ENCODE data around the gene ANKRD17.

ANKRD17 gene

GRCh38 chr4:73103799-73104503, 154.6 kb downstream of the ANKRD17 start:
- ATAC-seq: peak; percentile 81
- no peak for DNase-seq

- ATAC-seq (no peak), DNase-seq (no peak)
These were observed 159.5 kb downstream of the ANKRD17 start for GRCh38 chr4:73099143-73099542.

DNA sequence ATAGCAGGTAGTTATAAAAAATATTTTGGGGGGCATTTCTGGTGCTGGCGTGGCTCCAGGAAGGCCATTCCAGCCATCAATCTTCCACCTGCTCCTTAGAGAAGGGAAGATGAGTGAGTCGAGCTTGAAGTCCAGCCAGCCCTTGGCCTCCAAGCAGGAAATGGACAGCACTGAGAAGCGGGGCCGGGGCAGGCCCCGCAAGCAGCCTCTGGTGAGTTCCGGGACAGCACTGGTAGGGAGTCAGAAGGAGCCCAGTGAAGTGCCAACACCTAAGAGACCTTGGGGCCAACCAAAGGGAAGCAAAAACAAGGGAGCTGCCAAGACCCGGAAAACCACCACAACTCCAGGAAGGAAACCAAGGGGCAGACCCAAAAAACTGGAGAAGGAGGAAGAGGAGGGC, 159.9 kb downstream of the ANKRD17 start:
- no peak for DNase-seq
- ATAC-seq: no peak

DNA sequence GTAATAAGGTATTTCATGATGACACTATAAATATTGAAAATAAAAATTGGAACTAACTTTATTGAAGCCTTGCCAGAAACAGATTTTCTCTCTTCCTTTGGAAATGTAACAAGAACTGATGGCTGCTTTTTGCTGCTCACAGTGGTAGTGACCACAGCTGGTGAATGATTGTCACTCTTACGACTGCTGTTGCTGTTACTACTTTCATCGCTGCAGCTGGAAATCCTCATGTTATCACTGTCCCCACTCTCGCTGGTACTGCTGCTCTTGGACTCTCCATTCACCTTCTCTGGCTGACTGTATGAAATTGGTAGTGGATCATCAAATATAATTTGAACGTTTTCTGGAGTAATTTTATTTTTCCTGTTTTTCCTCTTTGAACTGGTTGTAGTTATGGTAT, 160.6 kb downstream of the ANKRD17 start:
- ATAC-seq: no peak

GRCh38 chr4:73092868-73093267, 165.7 kb downstream of the ANKRD17 start:
- ATAC-seq: no peak

More for the DNA sequence above, 160.6 kb downstream of the ANKRD17 start:
- no peak for DNase-seq

GRCh38 chr4:73090738-73091137, 167.9 kb downstream of the ANKRD17 start:
- ATAC-seq (no peak), DNase-seq (no peak)

More at GRCh38 chr4:73092868-73093267, 165.7 kb downstream of the ANKRD17 start:
- no peak for DNase-seq

GRCh38 chr4:73087871-73088270, 170.7 kb downstream of the ANKRD17 start:
- DNase-seq: no peak
- no peak for ATAC-seq

- ATAC-seq (no peak), DNase-seq (no peak)
These were observed 172.3 kb downstream of the ANKRD17 start for GRCh38 chr4:73086095-73086868.

DNA sequence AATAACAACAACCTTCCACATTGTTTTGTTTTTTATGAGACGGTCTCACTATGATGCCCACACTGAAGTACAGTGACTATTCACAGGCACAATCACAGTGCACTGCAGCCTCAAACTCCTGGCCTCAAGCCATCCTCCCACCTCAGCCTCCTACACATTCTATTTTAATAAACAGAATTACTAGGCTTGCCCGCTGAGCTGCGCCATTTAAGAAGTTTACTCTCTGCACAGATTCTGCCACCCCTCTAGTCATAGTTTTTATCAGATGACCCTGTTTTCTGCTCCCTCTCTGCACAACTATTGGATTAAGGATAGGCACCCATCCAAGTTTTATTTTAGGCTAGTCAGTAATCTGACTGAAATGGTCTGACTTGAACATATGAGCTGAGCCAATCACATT, 177.8 kb downstream of the ANKRD17 start:
- ATAC-seq (no peak), DNase-seq (no peak)

GRCh38 chr4:73075832-73076231, 182.8 kb downstream of the ANKRD17 start:
- no peak for DNase-seq
- ATAC-seq: no peak

- ATAC-seq: peak; percentile 8
- no peak for DNase-seq
These were observed 188.6 kb downstream of the ANKRD17 start for GRCh38 chr4:73070074-73070390.

GRCh38 chr4:73069338-73070073, 189.1 kb downstream of the ANKRD17 start, which contains the start of gene COX18:
COX18 (minus strand) TSS chr4:73069716; CDS start chr4:73069649, 67 bp downstream.
- ATAC-seq: peak; percentile 88
- peak; percentile 96 for DNase-seq

GRCh38 chr4:73068491-73069337, 189.9 kb downstream of the ANKRD17 start:
- ATAC-seq: peak; percentile 20
- DNase-seq: peak; percentile 26

GRCh38 chr4:73067971-73068394, 190.6 kb downstream of the ANKRD17 start:
- no peak for ATAC-seq
- peak; percentile 17 for DNase-seq

DNA sequence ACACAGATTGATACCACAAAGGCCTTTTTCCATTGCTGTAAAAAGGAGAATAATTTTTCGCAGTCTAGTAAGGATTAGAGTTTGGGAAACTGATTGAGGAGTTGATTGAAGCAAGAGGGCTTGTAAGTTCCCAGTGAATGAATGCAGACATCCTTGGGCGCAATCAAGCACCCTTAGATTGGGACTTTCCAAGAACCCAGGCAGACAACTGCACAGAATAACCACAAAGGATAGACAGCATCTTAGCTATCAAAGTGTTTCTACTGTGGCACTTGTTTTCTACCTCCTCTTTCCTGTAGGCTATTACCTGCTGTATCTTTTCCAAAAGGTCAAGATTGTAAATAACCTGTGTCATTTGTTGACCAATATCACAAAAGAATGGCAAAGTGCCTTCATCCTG, 191.7 kb downstream of the ANKRD17 start:
- ATAC-seq (no peak), DNase-seq (no peak)

DNA sequence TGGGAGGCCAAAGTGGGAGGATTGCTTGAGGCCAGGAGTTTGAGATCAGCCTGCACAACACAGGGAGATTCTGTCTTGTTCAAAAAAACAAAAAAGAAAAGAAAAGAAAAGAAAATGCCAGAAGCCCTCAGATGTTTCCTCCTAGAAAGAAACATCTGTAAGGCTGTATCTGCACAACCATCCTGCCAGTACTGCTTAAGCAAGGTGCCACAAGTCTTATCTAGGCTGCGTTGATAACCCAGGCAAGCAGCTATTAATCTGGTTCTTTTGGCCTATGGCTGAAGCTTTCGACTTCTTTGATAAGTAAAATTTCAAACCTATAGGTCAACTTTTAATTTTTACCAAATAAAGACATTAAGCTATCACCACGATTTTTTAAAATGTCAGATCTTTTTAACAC, 192.2 kb downstream of the ANKRD17 start:
- no peak for DNase-seq
- ATAC-seq: no peak

- no peak for DNase-seq
- no peak for ATAC-seq
These were observed 194.1 kb downstream of the ANKRD17 start for GRCh38 chr4:73064536-73064935.

- ATAC-seq: peak; percentile 46
These were observed 203.2 kb downstream of the ANKRD17 start for GRCh38 chr4:73055241-73055897.

DNA sequence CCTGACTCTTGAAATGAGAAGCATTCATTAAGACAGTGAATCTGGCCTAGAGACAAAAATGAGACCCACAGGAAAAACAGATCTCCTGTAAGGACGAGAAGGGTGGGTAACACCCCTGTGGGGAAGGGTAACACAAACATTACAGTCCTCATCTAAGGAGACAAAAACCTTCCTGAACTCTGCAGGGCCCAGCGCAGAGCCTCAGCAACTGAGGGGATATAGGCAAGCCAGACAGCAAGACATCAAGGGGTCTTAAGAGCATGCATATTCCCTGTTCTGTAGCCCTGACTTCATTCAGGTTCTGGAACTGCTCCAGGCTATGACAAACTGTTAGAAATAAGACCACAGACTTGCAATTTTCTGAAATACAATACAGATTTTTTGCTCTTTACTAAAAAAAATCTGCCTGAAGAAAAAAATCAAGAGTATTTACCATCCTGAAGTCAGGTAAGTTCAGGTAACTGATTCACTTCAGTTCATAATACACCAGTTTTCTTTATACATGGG, 204.6 kb downstream of the ANKRD17 start:
- no peak for ATAC-seq
- no peak for DNase-seq

More at GRCh38 chr4:73055241-73055897, 203.2 kb downstream of the ANKRD17 start:
- no peak for DNase-seq

GRCh38 chr4:73053076-73053475, 205.5 kb downstream of the ANKRD17 start:
- no peak for DNase-seq
- ATAC-seq: no peak

- ATAC-seq (no peak), DNase-seq (no peak)
These were observed 207.0 kb downstream of the ANKRD17 start for GRCh38 chr4:73051625-73052024.
